ENCODE results near the gene STAC3. TPM values are rescaled to one million over a fixed set of nuclear protein-coding genes. Genes with fewer than 3 reads are reported as not detected.

STAC3 gene
- total RNA-seq, 1 experiment from 2014 or later, result 2.8 TPM

GRCh38 chr12:57222286-57223190 lies 28.4 kb downstream of the STAC3 start:
- Histone ChIP-seq H3T11ph (ENCODE audit: low read length) (no peak overlapping the region), H2BK12ac (ENCODE audit: insufficient read length, low read depth, low read length) (no peak overlapping the region), H3K23me2 (ENCODE audit: insufficient read length, low read depth, low read length, poor library complexity, severe bottlenecking) (peaks cover 18% of the 10 kb centered on the region), H3K79me2 (ENCODE audit: insufficient read depth, low read length) (no peaks in the 10 kb centered on the region), H3K56ac (ENCODE audit: insufficient read length, low read depth, low read length) (no peak overlapping the region), H2AK5ac (ENCODE audit: insufficient read length, low read length) (no peak overlapping the region), H4K8ac (replicated peaks; ENCODE audit: insufficient read length, low read depth, low read length) (no peak overlapping the region), H3K4ac (ENCODE audit: low read depth, low read length) (no peak overlapping the region), H3K14ac (ENCODE audit: insufficient read depth, low read length) (no peak overlapping the region), H2BK5ac (ENCODE audit: insufficient read length, low read length) (no peak overlapping the region), H4K5ac (ENCODE audit: insufficient read length, low read depth, low read length) (no peak overlapping the region), H2BK120ac (ENCODE audit: low read depth, low read length, poor library complexity, severe bottlenecking) (no peak overlapping the region), H3K4me1 (ENCODE audit: insufficient read depth, low read length) (no peaks in the 10 kb centered on the region; the same call in 1 of the 2 replicates), H2BK15ac (ENCODE audit: low read depth, low read length) (no peak overlapping the region), H3K9ac (ENCODE audit: extremely low read depth, insufficient read length, low read length) (no peak overlapping the region), H3K4me2 (ENCODE audit: insufficient read depth, insufficient read length, low read length) (no peak overlapping the region), H3K79me1 (ENCODE audit: insufficient read depth, low read depth, low read length, poor library complexity, severe bottlenecking) (no peaks in the 10 kb centered on the region), H3K9me3 (ENCODE audit: control insufficient read depth, low read depth, low read length) (no peaks in the 10 kb centered on the region), H3K27ac (ENCODE audit: insufficient read length, low read depth, low read length) (no peak overlapping the region), H2AFZ (ENCODE audit: low read length) (no peak overlapping the region), H4K20me1 (ENCODE audit: control insufficient read depth, insufficient read depth, insufficient read length) (peaks cover 2% of the 10 kb centered on the region), H4K91ac (ENCODE audit: insufficient read length, low read depth, low read length) (no peak overlapping the region), H3K27me3 (ENCODE audit: insufficient read depth, low read length) (peaks cover 73% of the 10 kb centered on the region), H3K18ac (ENCODE audit: insufficient read length, low read depth, low read length) (no peak overlapping the region), H2BK20ac (ENCODE audit: low read depth, low read length, poor library complexity, severe bottlenecking) (no peak overlapping the region), H3K23ac (ENCODE audit: insufficient read length, low read depth, low read length) (no peak overlapping the region)
- Mint-ChIP-seq H3K9me3 (peaks cover 0 to 5% of the 10 kb centered on the region in 2 experiments; a peak in 3 of 5 replicates), H3K27me3 (ENCODE audit: low read depth) (peaks cover 98% of the 10 kb centered on the region), H3K27ac (no peak overlapping the region), H3K4me3 (peak overlapping the region in 1 of 2 experiments; percentile 70; a peak in 2 of 5 replicates), H3K4me1 (peaks cover 58 to 72% of the 10 kb centered on the region in 2 experiments), H3K36me3 (ENCODE audit: insufficient read depth in 1 of 3, low read depth in 3 of 3) (no peaks in the 10 kb centered on the region; a peak in 2 of 7 replicates)
- no peak for DNase-seq
- TF ChIP-seq, protein P1, sequence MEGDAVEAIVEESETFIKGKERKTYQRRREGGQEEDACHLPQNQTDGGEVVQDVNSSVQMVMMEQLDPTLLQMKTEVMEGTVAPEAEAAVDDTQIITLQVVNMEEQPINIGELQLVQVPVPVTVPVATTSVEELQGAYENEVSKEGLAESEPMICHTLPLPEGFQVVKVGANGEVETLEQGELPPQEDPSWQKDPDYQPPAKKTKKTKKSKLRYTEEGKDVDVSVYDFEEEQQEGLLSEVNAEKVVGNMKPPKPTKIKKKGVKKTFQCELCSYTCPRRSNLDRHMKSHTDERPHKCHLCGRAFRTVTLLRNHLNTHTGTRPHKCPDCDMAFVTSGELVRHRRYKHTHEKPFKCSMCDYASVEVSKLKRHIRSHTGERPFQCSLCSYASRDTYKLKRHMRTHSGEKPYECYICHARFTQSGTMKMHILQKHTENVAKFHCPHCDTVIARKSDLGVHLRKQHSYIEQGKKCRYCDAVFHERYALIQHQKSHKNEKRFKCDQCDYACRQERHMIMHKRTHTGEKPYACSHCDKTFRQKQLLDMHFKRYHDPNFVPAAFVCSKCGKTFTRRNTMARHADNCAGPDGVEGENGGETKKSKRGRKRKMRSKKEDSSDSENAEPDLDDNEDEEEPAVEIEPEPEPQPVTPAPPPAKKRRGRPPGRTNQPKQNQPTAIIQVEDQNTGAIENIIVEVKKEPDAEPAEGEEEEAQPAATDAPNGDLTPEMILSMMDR (conservative IDR thresholded peaks at IDR 0.05), result no peak
- WGBS (ENCODE audit: extremely low coverage, insufficient read length, low lambda C conversion rate), result no CpG with 5 or more reads among the region's 13 CpGs

All from H9 (cell line).